Measurements from ENCODE around the gene NOD2. TPM values are rescaled to one million over a fixed set of nuclear protein-coding genes. Genes with fewer than 3 reads are reported as not detected.

NOD2 gene
- total RNA-seq, 6 donors from 2014 or later, result 8.5 to 27.2 (median 11.2) TPM

GRCh38 chr16:50781518-50781917 lies 88.1 kb downstream of the NOD2 start:
- Histone ChIP-seq H3K4me1 (no peaks in the 10 kb centered on the region), H3K36me3 (peaks cover 0 to 87% (median 31%) of the 10 kb centered on the region in 4 donors), H3K9me3 (no peaks in the 10 kb centered on the region), H3K27me3 (no peaks in the 10 kb centered on the region), H3K27ac (no peak overlapping the region), H3K4me3 (no peak overlapping the region)
- WGBS, 2 donors, result 78 to 87% methylated on average over 3 of the region's 3 CpGs
- no peak for DNase-seq
- no peak for ATAC-seq (ENCODE audit: low FRiP score in 2 of 2)
- TF ChIP-seq POLR2A (IDR thresholded peaks at IDR 0.05) (no peak), POLR2AphosphoS5 (IDR thresholded peaks at IDR 0.05) (no peak), EP300 (IDR thresholded peaks at IDR 0.05) (no peak), CTCF (IDR thresholded peaks at IDR 0.05) (no peak)

Small RNAs within 50 kb of the gene (small RNA-seq; reads per million reads assigned to genes)
- gene MIR3181, result 0 to 1.7 (median 0.03) reads per million in 4 donors

Other genes with a start within 250 kb of the NOD2 start
- 10 to 100 TPM in 5 of 6 donors, 1 to 10 TPM in 1; 9.9 to 59.7 (median 21.4) TPM for gene NKD1, start 145.2 kb upstream of the NOD2 start, total RNA-seq
- 10 to 100 TPM in 4 of 6 donors, 1 to 10 TPM in 2; 3.2 to 16.9 (median 13.2) TPM for gene SNX20, start 12.3 kb upstream of the NOD2 start, total RNA-seq
- 10 to 100 TPM; 25.5 to 72.1 (median 46.1) TPM for gene CYLD, start 48.5 kb downstream of the NOD2 start, total RNA-seq

All from upper lobe of left lung (tissue), 6 donors.